SK-N-SH (cell line): Measurements from ENCODE around the gene DCST1. TPM values are rescaled to one million over a fixed set of nuclear protein-coding genes. Genes with fewer than 3 reads are reported as not detected.

Experiments
- CTCF ChIA-PET: fragments of 300-600, 350-600 bp; formaldehyde crosslinking; extraction: SDS; loops from one replicate; lab custom pipeline; 2021; lab: Yijun Ruan, JAX
- POLR2A ChIA-PET: fragments of 350-600 bp; sonication (Branson Sonifier 250); formaldehyde crosslinking; extraction: SDS; loops from one replicate; lab custom pipeline; 2020; ENCODE audit warnings: antibody characterized with exemption, inconsistent platforms; lab: Yijun Ruan, JAX
- DNase-seq: peaks from one replicate; pipeline ENCODE4 v3.0.0; 2012
- H2AFZ ChIP-seq: fragments of 200-600 bp; sonication (generic); 2 replicates; pipeline ENCODE4 v1.8.1; 2016; ENCODE audit warnings: antibody characterized with exemption, mild to moderate bottlenecking, low read depth
- H3F3A ChIP-seq: fragments of 200-600 bp; sonication (generic); replicated peaks from 2 replicates; pipeline ENCODE3; 2016; ENCODE audit warnings: antibody characterized with exemption, mild to moderate bottlenecking; ENCODE audit not compliant: insufficient read depth
- H3K27ac ChIP-seq, 2 experiments: fragments of 200-500 bp in 1 of 2; fragments of 200-600 bp in 1 of 2; sonication (Bioruptor generic) in 1 of 2; sonication (generic), shearing (Covaris generic) in 1 of 2; 2 replicates each; pipeline versions ENCODE4 v1.5.1 to v1.6.1; 2014 to 2016; ENCODE audit warnings: low read depth in 2 of 2, inconsistent platforms in 1 of 2, low read length in 1 of 2, mild to moderate bottlenecking in 1 of 2, mixed read lengths in 1 of 2
- H3K27me3 ChIP-seq: fragments of 200-600 bp; sonication (generic), shearing (Covaris generic); 2 replicates; pipeline ENCODE4 v1.6.1; 2016; ENCODE audit warnings: mixed run types; ENCODE audit not compliant: insufficient read depth
- H3K36me3 ChIP-seq, 2 experiments: fragments of 200-500 bp in 1 of 2; fragments of 200-600 bp in 1 of 2; sonication (Bioruptor generic) in 1 of 2; sonication (generic) in 1 of 2; replicated peaks in 1 of 2; 2 replicates each; pipeline versions ENCODE3 to v1.5.1; 2014 to 2016; ENCODE audit warnings: low read length in 1 of 2, mild to moderate bottlenecking in 1 of 2; ENCODE audit not compliant: insufficient read depth in 2 of 2, control insufficient read depth in 1 of 2
- H3K4me1 ChIP-seq, 2 experiments: fragments of 200-500 bp in 1 of 2; fragments of 200-600 bp in 1 of 2; sonication (Bioruptor generic) in 1 of 2; sonication (generic), shearing (Covaris generic) in 1 of 2; 2 replicates each; pipeline versions ENCODE4 v1.5.1 to v1.6.1; 2014 to 2016; ENCODE audit warnings: low read depth in 1 of 2, low read length in 1 of 2, mixed run types in 1 of 2; ENCODE audit not compliant: insufficient read depth in 2 of 2, control insufficient read depth in 1 of 2
- H3K4me2 ChIP-seq: fragments of 200-600 bp; sonication (generic), shearing (Covaris generic); 2 replicates; pipeline ENCODE4 v1.6.1; 2017; ENCODE audit warnings: mixed run types
- H3K4me3 ChIP-seq, 2 experiments: fragments of 200-500 bp in 1 of 2; fragments of 200-600 bp in 1 of 2; sonication (Bioruptor generic) in 1 of 2; sonication (generic), shearing (Covaris generic) in 1 of 2; 2 replicates each; pipeline versions ENCODE4 v1.5.1 to v1.8.1; 2014 to 2016; ENCODE audit warnings: low read depth in 2 of 2, inconsistent platforms in 1 of 2, low read length in 1 of 2, mild to moderate bottlenecking in 1 of 2, mixed read lengths in 1 of 2, moderate library complexity in 1 of 2
- H3K79me2 ChIP-seq: fragments of 200-600 bp; sonication (generic); 2 replicates; pipeline ENCODE4 v1.8.1; 2017; ENCODE audit warnings: mild to moderate bottlenecking; ENCODE audit not compliant: insufficient read depth
- H3K9ac ChIP-seq: fragments of 200-600 bp; sonication (generic); 2 replicates; pipeline ENCODE4 v1.6.1; 2017; ENCODE audit warnings: mixed run types
- H3K9me2 ChIP-seq: fragments of 200-600 bp; sonication (generic); 2 replicates; pipeline ENCODE4 v1.6.1; 2017; ENCODE audit warnings: mixed run types
- H3K9me3 ChIP-seq: fragments of 200-600 bp; sonication (generic); 2 replicates; pipeline ENCODE4 v1.6.1; 2017; ENCODE audit warnings: mixed run types, mild to moderate bottlenecking, moderate library complexity
- H4K20me1 ChIP-seq: fragments of 200-600 bp; sonication (generic); 2 replicates; pipeline ENCODE4 v1.6.1; 2017; ENCODE audit warnings: mild to moderate bottlenecking, mixed run types; ENCODE audit not compliant: insufficient read depth
- CHD2 ChIP-seq: fragments of 150-350 bp; IDR thresholded peaks from 2 replicates; pipeline ENCODE4 v1.6.1; 2018; ENCODE audit warnings: low read length; ENCODE audit not compliant: partially characterized antibody
- CTCF ChIP-seq: fragments of 200-600 bp; sonication (generic); IDR thresholded peaks from 2 replicates; pipeline ENCODE4 v1.6.1; 2017; ENCODE audit warnings: antibody characterized with exemption, mild to moderate bottlenecking, moderate library complexity
- ELF1 ChIP-seq: IDR thresholded peaks from 2 replicates; pipeline ENCODE4 v1.4.0; 2012
- EP300 ChIP-seq, 2 experiments: IDR thresholded peaks; 2 replicates each; pipeline versions ENCODE4 v1.4.0 to v1.6.1; 2012; ENCODE audit warnings: borderline replicate concordance in 1 of 2, low read depth in 1 of 2, low read length in 1 of 2
- FOXJ3 ChIP-seq: sonication (generic); formaldehyde crosslinking; IDR thresholded peaks from 2 replicates; pipeline ENCODE4 v1.5.1; 2020; ENCODE audit warnings: mild to moderate bottlenecking, missing genetic modification reagents
- FOXM1 ChIP-seq: IDR thresholded peaks from 2 replicates; pipeline ENCODE4 v1.4.0; 2012; ENCODE audit warnings: low read depth, mild to moderate bottlenecking
- GATA2 ChIP-seq: sonication (generic); formaldehyde crosslinking; IDR thresholded peaks from 2 replicates; pipeline ENCODE4 v1.5.0; 2020; ENCODE audit warnings: mild to moderate bottlenecking, missing genetic modification reagents
- MAX ChIP-seq: IDR thresholded peaks from 2 replicates; pipeline ENCODE4 v1.4.0; 2012; ENCODE audit warnings: low read depth
- MXI1 ChIP-seq: IDR thresholded peaks from 2 replicates; pipeline ENCODE4 v1.6.1; 2012; ENCODE audit warnings: mild to moderate bottlenecking, low read depth, low read length, improper control_type of control experiment
- NFIC ChIP-seq: IDR thresholded peaks from 2 replicates; pipeline ENCODE4 v1.4.0; 2012; ENCODE audit warnings: borderline replicate concordance
- NRF1 ChIP-seq: IDR thresholded peaks from 2 replicates; pipeline ENCODE4 v1.6.1; 2012; ENCODE audit warnings: low read depth, mild to moderate bottlenecking, low read length
- RAD21 ChIP-seq: IDR thresholded peaks from 2 replicates; pipeline ENCODE4 v1.6.1; 2012; ENCODE audit warnings: mild to moderate bottlenecking, low read length
- RCOR1 ChIP-seq: fragments of 150-350 bp; IDR thresholded peaks from 2 replicates; pipeline ENCODE4 v1.6.1; 2017; ENCODE audit warnings: antibody characterized with exemption, low read length
- RFX5 ChIP-seq: IDR thresholded peaks from 2 replicates; pipeline ENCODE4 v1.6.1; 2012; ENCODE audit warnings: mild to moderate bottlenecking, improper control_type of control experiment, low read length
- SMC3 ChIP-seq: IDR thresholded peaks from 2 replicates; pipeline ENCODE4 v1.6.1; 2012; ENCODE audit warnings: low read depth, low read length, improper control_type of control experiment
- TAF1 ChIP-seq: IDR thresholded peaks from 2 replicates; pipeline ENCODE4 v1.6.1; 2012; ENCODE audit warnings: low read depth, mild to moderate bottlenecking, low read length, moderate library complexity, borderline replicate concordance
- TCF12 ChIP-seq: IDR thresholded peaks from 2 replicates; pipeline ENCODE4 v1.4.0; 2012
- YY1 ChIP-seq: IDR thresholded peaks from 2 replicates; pipeline ENCODE4 v1.4.0; 2012; ENCODE audit warnings: low read depth, mild to moderate bottlenecking
- ZBTB33 ChIP-seq: IDR thresholded peaks from 2 replicates; pipeline ENCODE4 v1.4.0; 2012; ENCODE audit warnings: low read depth, borderline replicate concordance
- WGBS: methylation state at CpG from one replicate; pipeline ENCODE4 v1.1.6; 2017; ENCODE audit warnings: low lambda C conversion rate; 5-methylcytosine and 5-hydroxymethylcytosine counted together
- polyA plus RNA-seq, 3 experiments: library from polyadenylated mRNA; depleted of rRNA; stranded (reverse); fragments of >200 nt; gene quantifications; 2 replicates each; pipeline ENCODE4 v1.2.3, GENCODE V29; 2012
- TF ChIP-seq, protein P1 (sequence below): IDR thresholded peaks from 2 replicates; pipeline ENCODE4; 2012
- TF ChIP-seq, protein P2 (sequence below): IDR thresholded peaks from 2 replicates; pipeline ENCODE4 v1.4.0; 2012; ENCODE audit warnings: low read depth, borderline replicate concordance

DCST1 gene
- polyA plus RNA-seq, 1 of the 3 experiments (the other 2 are of a cell fraction), result not detected

DNA sequence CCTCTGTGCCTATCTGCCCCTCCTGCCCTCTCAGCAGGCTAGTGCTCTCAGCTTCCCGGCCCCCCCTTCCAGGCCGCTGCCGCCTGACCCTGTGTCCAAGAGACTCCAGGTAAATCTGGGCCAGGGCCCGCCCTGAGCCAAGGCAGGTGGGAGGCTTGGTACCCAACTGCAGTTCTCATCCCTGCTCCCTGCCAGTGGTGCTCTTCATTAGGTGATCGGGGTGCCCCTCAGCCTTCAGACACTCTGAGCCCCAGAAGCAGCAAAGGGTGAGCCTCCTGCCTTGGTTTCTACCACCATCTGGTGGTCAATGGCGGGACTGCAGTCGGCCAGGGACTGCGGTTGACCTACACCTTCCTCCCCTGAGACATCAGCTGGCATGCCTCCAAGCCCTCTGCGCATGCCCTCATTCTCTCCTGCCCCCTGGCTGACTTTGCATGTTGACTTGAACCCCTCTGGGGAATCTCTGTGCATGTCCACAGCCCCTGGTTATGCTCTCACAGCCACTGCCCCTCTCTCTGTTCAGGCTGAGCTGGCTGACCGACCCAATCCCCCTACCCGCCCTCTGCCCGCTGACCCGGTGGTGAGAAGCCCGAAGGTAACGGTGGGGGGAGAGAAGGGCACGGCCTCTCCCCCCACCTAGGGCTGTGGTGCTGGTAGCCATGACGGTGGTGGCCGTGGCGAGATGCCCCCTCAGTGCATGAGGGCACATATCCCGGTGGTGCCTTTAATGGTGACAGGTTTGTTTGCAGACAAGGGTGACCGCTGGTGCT is 27.9 kb downstream of the DCST1 start:
- 34% methylated on average over 14 of the region's 21 CpGs for WGBS

More for the DNA sequence above, 27.9 kb downstream of the DCST1 start:
- Histone ChIP-seq H3K36me3 (peaks cover 0 to 19% of the 10 kb centered on the region in 2 experiments), H3K9me2 (no peaks in the 10 kb centered on the region), H3K9ac (no peak overlapping the region), H3K27ac (no peak overlapping the region), H3K4me3 (no peak overlapping the region; a peak in 1 of 4 replicates), H3K27me3 (no peaks in the 10 kb centered on the region), H2AFZ (0 out of 2 replicates have a peak overlapping the region, but pooled peaks have one; percentile 16), H4K20me1 (no peaks in the 10 kb centered on the region), H3K9me3 (no peaks in the 10 kb centered on the region), H3F3A (peaks cover 9% of the 10 kb centered on the region), H3K79me2 (peaks cover 22% of the 10 kb centered on the region), H3K4me1 (peaks cover 0 to 25% of the 10 kb centered on the region in 2 experiments; a peak in 2 of 4 replicates), H3K4me2 (no peak overlapping the region)
- CTCF ChIA-PET, result interaction anchor here (0.6 to 29.9 kb wide), 53 partner anchors 8 to 462 kb away, joined by 3 to 573 read pairs (median 5); partner anchors contain the start of genes ADAM15, DCST1, DCST2 and EFNA3
- TF ChIP-seq NRF1, result 0 out of 2 replicates have a peak, but pooled peaks have one; percentile 42
- peak; percentile 97 for TF ChIP-seq CTCF
- TF ChIP-seq MAX, result no peak
- no peak for TF ChIP-seq YY1
- TF ChIP-seq ELF1, result no peak
- TF ChIP-seq EP300 (IDR thresholded peaks at IDR 0.05; ENCODE audit: borderline replicate concordance in 1 of 2, low read depth in 1 of 2, low read length in 1 of 2), result no peak
- no peak for TF ChIP-seq TCF12
- no peak for TF ChIP-seq FOXJ3 (CRISPR knock-in tag)
- no peak for TF ChIP-seq TAF1
- peak; percentile 26 for TF ChIP-seq CHD2
- no peak for TF ChIP-seq FOXM1
- TF ChIP-seq NFIC, result peak; percentile 24; the same call in 1 of the 2 replicates
- peak; percentile 96 for TF ChIP-seq RAD21
- TF ChIP-seq ZBTB33, result no peak
- no peak for TF ChIP-seq MXI1
- TF ChIP-seq, protein P1, sequence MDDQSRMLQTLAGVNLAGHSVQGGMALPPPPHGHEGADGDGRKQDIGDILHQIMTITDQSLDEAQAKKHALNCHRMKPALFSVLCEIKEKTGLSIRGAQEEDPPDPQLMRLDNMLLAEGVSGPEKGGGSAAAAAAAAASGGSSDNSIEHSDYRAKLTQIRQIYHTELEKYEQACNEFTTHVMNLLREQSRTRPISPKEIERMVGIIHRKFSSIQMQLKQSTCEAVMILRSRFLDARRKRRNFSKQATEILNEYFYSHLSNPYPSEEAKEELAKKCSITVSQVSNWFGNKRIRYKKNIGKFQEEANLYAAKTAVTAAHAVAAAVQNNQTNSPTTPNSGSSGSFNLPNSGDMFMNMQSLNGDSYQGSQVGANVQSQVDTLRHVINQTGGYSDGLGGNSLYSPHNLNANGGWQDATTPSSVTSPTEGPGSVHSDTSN, result no peak
- peak; percentile 42; the same call in 1 of the 2 replicates for TF ChIP-seq RCOR1
- no peak for TF ChIP-seq RFX5
- TF ChIP-seq, protein P2, sequence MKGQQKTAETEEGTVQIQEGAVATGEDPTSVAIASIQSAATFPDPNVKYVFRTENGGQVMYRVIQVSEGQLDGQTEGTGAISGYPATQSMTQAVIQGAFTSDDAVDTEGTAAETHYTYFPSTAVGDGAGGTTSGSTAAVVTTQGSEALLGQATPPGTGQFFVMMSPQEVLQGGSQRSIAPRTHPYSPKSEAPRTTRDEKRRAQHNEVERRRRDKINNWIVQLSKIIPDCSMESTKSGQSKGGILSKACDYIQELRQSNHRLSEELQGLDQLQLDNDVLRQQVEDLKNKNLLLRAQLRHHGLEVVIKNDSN, result no peak
- TF ChIP-seq GATA2 (CRISPR knock-in tag), result no peak
- TF ChIP-seq SMC3, result peak; percentile 81
- DNase-seq, result peak; percentile 88
- POLR2A ChIA-PET, result interaction anchor here (1.5 to 1.7 kb wide), 2 partner anchors 9 to 17 kb away, joined by 3 to 5 read pairs; no protein-coding TSS in a partner anchor
